GM18868 (cell line): ENCODE results near the gene PIGR.

Experiments used
- ATAC-seq: cut with Tn5 transposase; IDR thresholded peaks from one replicate; pipeline ENCODE4 v1.9.1; 2021; ENCODE audit warnings: mild to moderate bottlenecking, moderate library complexity; ENCODE audit not compliant: unreplicated experiment

The PIGR gene

GRCh38 chr1:206961668-206962067 lies 15.4 kb upstream of the PIGR start:
- no peak for ATAC-seq

GRCh38 chr1:206960676-206961386 lies 14.6 kb upstream of the PIGR start:
- no peak for ATAC-seq

- ATAC-seq = no peak
Measured at GRCh38 chr1:206958144-206958543, 11.9 kb upstream of the PIGR start.

- ATAC-seq = no peak
Measured at GRCh38 chr1:206957639-206958038, 11.4 kb upstream of the PIGR start.

- ATAC-seq = no peak
Measured at GRCh38 chr1:206955476-206956451, 9.5 kb upstream of the PIGR start.

- ATAC-seq = no peak
Measured at GRCh38 chr1:206954459-206955342, 8.4 kb upstream of the PIGR start.

GRCh38 chr1:206953626-206954025 lies 7.4 kb upstream of the PIGR start:
- no peak for ATAC-seq

- ATAC-seq = no peak
Measured at GRCh38 chr1:206953126-206953525, 6.9 kb upstream of the PIGR start.

GRCh38 chr1:206952171-206952570 lies 5.9 kb upstream of the PIGR start:
- ATAC-seq = no peak

- no peak for ATAC-seq
Measured at GRCh38 chr1:206951318-206952100, 5.2 kb upstream of the PIGR start.

GRCh38 chr1:206949641-206950040 lies 3.4 kb upstream of the PIGR start:
- no peak for ATAC-seq

GRCh38 chr1:206949208-206949607 lies 2.9 kb upstream of the PIGR start:
- no peak for ATAC-seq

- no peak for ATAC-seq
Measured at GRCh38 chr1:206947255-206947654, 989 bp upstream of the PIGR start.

GRCh38 chr1:206945779-206946178 lies 487 bp downstream of the PIGR start:
- ATAC-seq = no peak

GRCh38 chr1:206944703-206945102 lies 1.6 kb downstream of the PIGR start:
- no peak for ATAC-seq

- no peak for ATAC-seq
Measured at GRCh38 chr1:206941766-206942418, 4.4 kb downstream of the PIGR start.

GRCh38 chr1:206940588-206940936 lies 5.7 kb downstream of the PIGR start:
- no peak for ATAC-seq

GRCh38 chr1:206939841-206940587 lies 6.3 kb downstream of the PIGR start:
- no peak for ATAC-seq

- no peak for ATAC-seq
Measured at GRCh38 chr1:206939131-206939530, 7.1 kb downstream of the PIGR start.
